ENCODE data around the gene RUSC2. TPM values are rescaled to one million over a fixed set of nuclear protein-coding genes. Genes with fewer than 3 reads are reported as not detected.

Gene RUSC2
- total and polyA plus RNA-seq, 10 of the 15 experiments (the other 5 are each of a cell fraction or from before 2014, with no cell fraction given) = not detected

- FAIRE-seq = no peak
- Histone ChIP-seq H3K27me3 (replicated peaks in 1 of 2; ENCODE audit: control insufficient read depth in 2 of 2, insufficient read depth in 2 of 2, low read length in 1 of 2) (no peaks in the 10 kb centered on the region; a peak in 2 of 4 replicates), H3K79me2 (ENCODE audit: control insufficient read depth, insufficient read depth, low read length) (no peaks in the 10 kb centered on the region), H3K9me3 (replicated peaks; ENCODE audit: control insufficient read depth, insufficient read depth, low read length) (no peaks in the 10 kb centered on the region), H2AFZ (ENCODE audit: control insufficient read depth, low read depth, low read length) (no peak overlapping the region), H3K27ac (ENCODE audit: control insufficient read depth, insufficient read depth) (no peak overlapping the region), H4K20me1 (ENCODE audit: control insufficient read depth, insufficient read depth) (no peaks in the 10 kb centered on the region), H3K36me3 (ENCODE audit: control insufficient read depth in 2 of 2, insufficient read depth in 2 of 2, low read length in 1 of 2) (no peaks in the 10 kb centered on the region), H3K4me2 (ENCODE audit: control insufficient read depth, insufficient read depth) (no peak overlapping the region), H3K4me3 (no peak overlapping the region), H3K4me1 (ENCODE audit: control insufficient read depth, insufficient read depth, low read length) (no peaks in the 10 kb centered on the region), H3K9ac (ENCODE audit: control insufficient read depth, insufficient read depth, low read length) (no peak overlapping the region)
- WGBS (ENCODE audit: insufficient coverage, insufficient replicate concordance, low lambda C conversion rate, missing lambda C conversion rate) = 71% methylated on average over 3 of the region's 3 CpGs
- ATAC-seq = no peak
- POLR2A ChIA-PET = interaction anchor here (0.5 kb wide), 1 partner anchor 11 kb away, joined by 3 read pairs; no protein-coding TSS in a partner anchor
- no peak for DNase-seq (ENCODE audit: low read depth, low spot score)
- SMC1A ChIA-PET (ENCODE audit: uncharacterized antibody, unreplicated experiment) = interaction anchor here (1.2 kb wide), 1 partner anchor 12 kb away, joined by 3 read pairs; no protein-coding TSS in a partner anchor
- in situ Hi-C loops (cut with MboI) (no loop called here), intact Hi-C loops (cut with micrococcal nuclease; ENCODE audit: unreplicated experiment) (no loop called here)
- CTCF ChIA-PET = interaction anchor here (0.8 to 0.9 kb wide), 2 partner anchors 18 to 43 kb away, joined by 3 to 4 read pairs; no protein-coding TSS in a partner anchor
- RAD21 ChIA-PET (ENCODE audit: unreplicated experiment) = interaction anchor here (0.9 kb wide), 1 partner anchor 89 kb away, joined by 4 read pairs; no protein-coding TSS in a partner anchor
- BruUV-seq (replicated peaks) = no TSS peak
- no peak for TF ChIP-seq CBX3 (IDR thresholded peaks at IDR 0.05; ENCODE audit: borderline replicate concordance, low read depth)
- TF ChIP-seq E4F1 (IDR thresholded peaks at IDR 0.05; ENCODE audit: borderline replicate concordance, partially characterized antibody) = no peak
- no peak for TF ChIP-seq HDAC2 (IDR thresholded peaks at IDR 0.05)
- TF ChIP-seq YY1 (IDR thresholded peaks at IDR 0.05; ENCODE audit: low read depth, low read length) = no peak
- no peak for TF ChIP-seq IRF3 (IDR thresholded peaks at IDR 0.05)
- TF ChIP-seq RB1 (IDR thresholded peaks at IDR 0.05; ENCODE audit: borderline replicate concordance) = no peak
- TF ChIP-seq NR2C1 (IDR thresholded peaks at IDR 0.05) = no peak
- no peak for TF ChIP-seq TAF1 (IDR thresholded peaks at IDR 0.05; ENCODE audit: borderline replicate concordance, low read depth, low read length)
- no peak for TF ChIP-seq HSF1 (IDR thresholded peaks at IDR 0.05; ENCODE audit: low read depth, low read length)
- no peak for TF ChIP-seq RAD51 (IDR thresholded peaks at IDR 0.05)
Observed at GRCh38 chr9:35510754-35511428, 21.0 kb downstream of the RUSC2 start.
